Measurements from ENCODE around the gene PODN.

DNA sequence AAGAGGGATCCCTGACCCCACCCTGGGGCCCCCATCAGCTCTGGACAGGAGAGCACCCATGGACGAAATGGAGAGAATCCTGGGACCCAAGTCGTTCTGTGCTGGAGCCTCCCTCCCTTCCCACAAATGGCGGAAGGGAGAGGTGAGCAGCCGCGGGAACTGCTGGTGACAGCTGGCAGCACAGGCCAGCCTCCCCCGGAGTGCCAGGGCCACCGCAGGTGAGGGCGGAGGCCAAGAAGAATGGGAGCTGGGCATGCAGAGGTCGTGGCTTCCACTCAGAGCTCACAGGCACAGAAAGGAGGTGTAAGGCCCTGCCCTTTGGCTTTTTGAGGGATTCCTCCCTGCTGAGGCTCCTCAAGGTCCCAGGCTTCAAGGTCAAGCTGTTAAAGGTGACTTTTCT, 55.8 kb downstream of the PODN start:
- TF ChIP-seq, protein P1, sequence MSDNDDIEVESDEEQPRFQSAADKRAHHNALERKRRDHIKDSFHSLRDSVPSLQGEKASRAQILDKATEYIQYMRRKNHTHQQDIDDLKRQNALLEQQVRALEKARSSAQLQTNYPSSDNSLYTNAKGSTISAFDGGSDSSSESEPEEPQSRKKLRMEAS (IDR thresholded peaks at IDR 0.05; ENCODE audit: insufficient read depth, insufficient read length), result no peak
- TF ChIP-seq, protein P2, sequence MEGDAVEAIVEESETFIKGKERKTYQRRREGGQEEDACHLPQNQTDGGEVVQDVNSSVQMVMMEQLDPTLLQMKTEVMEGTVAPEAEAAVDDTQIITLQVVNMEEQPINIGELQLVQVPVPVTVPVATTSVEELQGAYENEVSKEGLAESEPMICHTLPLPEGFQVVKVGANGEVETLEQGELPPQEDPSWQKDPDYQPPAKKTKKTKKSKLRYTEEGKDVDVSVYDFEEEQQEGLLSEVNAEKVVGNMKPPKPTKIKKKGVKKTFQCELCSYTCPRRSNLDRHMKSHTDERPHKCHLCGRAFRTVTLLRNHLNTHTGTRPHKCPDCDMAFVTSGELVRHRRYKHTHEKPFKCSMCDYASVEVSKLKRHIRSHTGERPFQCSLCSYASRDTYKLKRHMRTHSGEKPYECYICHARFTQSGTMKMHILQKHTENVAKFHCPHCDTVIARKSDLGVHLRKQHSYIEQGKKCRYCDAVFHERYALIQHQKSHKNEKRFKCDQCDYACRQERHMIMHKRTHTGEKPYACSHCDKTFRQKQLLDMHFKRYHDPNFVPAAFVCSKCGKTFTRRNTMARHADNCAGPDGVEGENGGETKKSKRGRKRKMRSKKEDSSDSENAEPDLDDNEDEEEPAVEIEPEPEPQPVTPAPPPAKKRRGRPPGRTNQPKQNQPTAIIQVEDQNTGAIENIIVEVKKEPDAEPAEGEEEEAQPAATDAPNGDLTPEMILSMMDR (IDR thresholded peaks at IDR 0.05; ENCODE audit: extremely low read depth in 1 of 2, insufficient read depth in 1 of 2, low read depth in 1 of 2, low read length in 2 of 2), result no peak
- TF ChIP-seq EZH2 (IDR thresholded peaks at IDR 0.05; ENCODE audit: borderline replicate concordance, low read depth, low read length, severe bottlenecking) (no peak), POLR2A (IDR thresholded peaks at IDR 0.05; ENCODE audit: low read depth, low read length) (no peak), POLR2AphosphoS5 (IDR thresholded peaks at IDR 0.05; ENCODE audit: insufficient read depth, low read depth, low read length) (no peak), JUN (IDR thresholded peaks at IDR 0.05; ENCODE audit: borderline replicate concordance, insufficient read depth, insufficient read length, low read depth) (no peak), MYC (IDR thresholded peaks at IDR 0.05; ENCODE audit: low read depth, low read length) (no peak)
